Kidney epithelial cell (primary cell): ENCODE data around the gene FAM131B. TPM values are rescaled to one million over a fixed set of nuclear protein-coding genes. Genes with fewer than 3 reads are reported as not detected.
A peak's percentile ranks its signal among the peaks of the same experiment; 100 is the strongest.
"Not testable (repeated sequence)": the region's sequence is repeated elsewhere in the genome, so short reads cannot be mapped to it uniquely, and the experiment has no call there.

Experiments
- DNase-seq: peaks from one replicate; pipeline ENCODE4 v3.0.0-alpha.2; 2010; ENCODE audit warnings: low read depth
- H3K27me3 ChIP-seq: 2 replicates; pipeline ENCODE4 v1.6.0; 2011; ENCODE audit warnings: low read length; ENCODE audit not compliant: control insufficient read depth, insufficient read depth
- H3K36me3 ChIP-seq: 2 replicates; pipeline ENCODE4 v1.5.1; 2011; ENCODE audit warnings: low read length; ENCODE audit not compliant: control insufficient read depth, insufficient read depth
- H3K4me3 ChIP-seq: 2 replicates; pipeline ENCODE4 v1.5.1; 2011; ENCODE audit warnings: low read depth, mild to moderate bottlenecking, control low read depth, low read length
- total RNA-seq: library from RNA; depleted of rRNA; stranded (reverse); fragments of >200 nt; gene quantifications from 2 replicates; pipeline ENCODE4 v1.2.3, GENCODE V29; 2015
- TF ChIP-seq, protein P1 (sequence below): IDR thresholded peaks from 2 replicates; pipeline ENCODE4 v1.5.1; 2011; ENCODE audit warnings: mild to moderate bottlenecking, moderate library complexity, low read length, control low read depth, inconsistent platforms; ENCODE audit not compliant: insufficient read depth, poor library complexity, severe bottlenecking

FAM131B gene
- total RNA-seq, 1 donor from 2014 or later: 1.3 TPM

DNA sequence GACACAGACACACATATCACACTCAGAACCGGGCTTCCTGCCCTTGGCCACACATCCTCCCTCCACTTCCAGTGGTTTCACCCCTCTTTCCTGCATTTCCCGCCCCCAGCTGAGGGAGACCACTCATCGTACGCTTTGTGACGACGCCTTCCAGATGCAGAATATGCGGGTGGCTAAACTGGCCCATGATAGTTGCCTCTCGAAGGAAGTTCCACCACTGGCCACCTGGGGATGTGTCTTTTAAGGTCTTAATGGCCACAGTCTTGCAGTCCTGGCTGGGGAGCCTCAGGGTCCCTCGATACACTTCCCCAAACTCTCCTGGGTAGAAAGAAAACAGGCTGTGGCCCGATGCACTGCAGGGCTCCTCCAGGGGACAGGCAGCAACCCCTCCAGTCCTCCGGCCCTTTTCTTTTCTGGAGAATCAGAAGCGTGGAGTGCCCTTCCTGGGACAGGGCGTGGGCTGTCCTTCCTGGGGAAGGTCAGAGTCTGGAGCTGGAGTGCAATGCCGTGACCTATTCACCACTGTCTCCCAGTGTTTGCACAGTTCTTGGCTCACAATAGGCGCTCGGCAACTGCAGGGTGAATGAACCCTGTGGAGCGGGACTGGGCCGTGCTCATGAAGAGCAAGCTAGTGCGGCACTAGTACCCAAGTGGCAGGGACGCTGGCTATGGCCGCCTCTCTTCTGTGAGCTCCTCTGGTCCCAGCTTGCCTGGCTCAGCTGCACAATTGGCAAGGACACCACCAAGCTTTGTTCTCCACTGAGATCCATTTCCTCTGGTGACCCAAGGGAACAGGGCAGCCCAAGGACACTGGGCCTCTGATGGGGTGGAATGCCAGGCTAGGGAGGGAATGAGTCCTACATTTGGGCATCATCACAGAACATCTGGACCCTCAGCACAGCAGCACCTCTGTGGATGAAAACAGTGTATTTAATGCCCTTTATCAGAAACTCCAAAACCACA is 33.0 kb upstream of the FAM131B start:
- Histone ChIP-seq H3K36me3 (peaks cover 2% of the 10 kb centered on the region), H3K4me3 (no peak overlapping the region), H3K27me3 (no peaks in the 10 kb centered on the region)
- DNase-seq: no peak
- TF ChIP-seq, protein P1, sequence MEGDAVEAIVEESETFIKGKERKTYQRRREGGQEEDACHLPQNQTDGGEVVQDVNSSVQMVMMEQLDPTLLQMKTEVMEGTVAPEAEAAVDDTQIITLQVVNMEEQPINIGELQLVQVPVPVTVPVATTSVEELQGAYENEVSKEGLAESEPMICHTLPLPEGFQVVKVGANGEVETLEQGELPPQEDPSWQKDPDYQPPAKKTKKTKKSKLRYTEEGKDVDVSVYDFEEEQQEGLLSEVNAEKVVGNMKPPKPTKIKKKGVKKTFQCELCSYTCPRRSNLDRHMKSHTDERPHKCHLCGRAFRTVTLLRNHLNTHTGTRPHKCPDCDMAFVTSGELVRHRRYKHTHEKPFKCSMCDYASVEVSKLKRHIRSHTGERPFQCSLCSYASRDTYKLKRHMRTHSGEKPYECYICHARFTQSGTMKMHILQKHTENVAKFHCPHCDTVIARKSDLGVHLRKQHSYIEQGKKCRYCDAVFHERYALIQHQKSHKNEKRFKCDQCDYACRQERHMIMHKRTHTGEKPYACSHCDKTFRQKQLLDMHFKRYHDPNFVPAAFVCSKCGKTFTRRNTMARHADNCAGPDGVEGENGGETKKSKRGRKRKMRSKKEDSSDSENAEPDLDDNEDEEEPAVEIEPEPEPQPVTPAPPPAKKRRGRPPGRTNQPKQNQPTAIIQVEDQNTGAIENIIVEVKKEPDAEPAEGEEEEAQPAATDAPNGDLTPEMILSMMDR: peak; percentile 3

DNA sequence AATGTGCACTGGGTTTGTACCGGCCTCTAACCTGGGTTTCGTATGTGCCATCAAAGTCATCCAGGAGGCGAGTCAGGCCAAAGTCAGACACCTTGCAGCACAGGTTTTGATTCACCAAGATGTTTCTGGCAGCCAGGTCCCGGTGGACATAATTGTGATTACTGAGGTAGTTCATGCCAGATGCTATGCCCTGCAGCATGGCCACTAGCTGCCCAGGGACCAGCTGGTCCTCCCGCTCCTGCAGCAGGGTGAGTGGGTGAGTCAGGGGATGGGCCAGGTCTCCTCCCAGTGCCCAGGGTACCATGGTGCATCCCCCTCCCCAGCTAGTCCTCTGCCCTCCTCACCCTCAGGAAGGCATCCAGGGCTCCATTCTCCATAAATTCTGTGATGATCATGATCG is 32.3 kb upstream of the FAM131B start:
- peaks cover 2% of the 10 kb centered on the region for H3K36me3 ChIP-seq
- TF ChIP-seq, protein P1: no peak
- no peak for DNase-seq

DNA sequence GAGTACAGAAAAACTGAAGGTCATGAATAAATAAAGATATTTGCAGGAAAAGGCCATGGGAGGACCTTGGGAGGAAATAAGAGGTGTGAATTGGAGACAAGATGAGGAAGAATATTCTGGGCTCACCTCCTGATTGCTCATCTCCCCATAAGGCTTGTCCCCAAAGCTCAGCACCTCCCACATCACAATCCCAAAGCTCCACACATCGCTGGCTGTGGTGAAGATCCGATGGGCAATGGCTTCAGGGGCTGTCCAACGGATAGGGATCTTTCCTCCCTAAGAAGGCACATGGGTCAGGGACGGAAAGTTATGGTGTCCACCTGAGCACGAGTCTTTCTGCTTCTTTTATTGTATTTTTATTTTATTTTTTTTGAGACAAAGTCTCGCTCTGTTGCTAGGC is 31.6 kb upstream of the FAM131B start:
- TF ChIP-seq, protein P1: no peak
- Histone ChIP-seq H3K36me3 (peaks cover 2% of the 10 kb centered on the region), H3K4me3 (no peak overlapping the region), H3K27me3 (no peaks in the 10 kb centered on the region)
- DNase-seq: no peak

More for the DNA sequence above, 32.3 kb upstream of the FAM131B start:
- H3K4me3 ChIP-seq: no peak overlapping the region
- no peaks in the 10 kb centered on the region for H3K27me3 ChIP-seq

DNA sequence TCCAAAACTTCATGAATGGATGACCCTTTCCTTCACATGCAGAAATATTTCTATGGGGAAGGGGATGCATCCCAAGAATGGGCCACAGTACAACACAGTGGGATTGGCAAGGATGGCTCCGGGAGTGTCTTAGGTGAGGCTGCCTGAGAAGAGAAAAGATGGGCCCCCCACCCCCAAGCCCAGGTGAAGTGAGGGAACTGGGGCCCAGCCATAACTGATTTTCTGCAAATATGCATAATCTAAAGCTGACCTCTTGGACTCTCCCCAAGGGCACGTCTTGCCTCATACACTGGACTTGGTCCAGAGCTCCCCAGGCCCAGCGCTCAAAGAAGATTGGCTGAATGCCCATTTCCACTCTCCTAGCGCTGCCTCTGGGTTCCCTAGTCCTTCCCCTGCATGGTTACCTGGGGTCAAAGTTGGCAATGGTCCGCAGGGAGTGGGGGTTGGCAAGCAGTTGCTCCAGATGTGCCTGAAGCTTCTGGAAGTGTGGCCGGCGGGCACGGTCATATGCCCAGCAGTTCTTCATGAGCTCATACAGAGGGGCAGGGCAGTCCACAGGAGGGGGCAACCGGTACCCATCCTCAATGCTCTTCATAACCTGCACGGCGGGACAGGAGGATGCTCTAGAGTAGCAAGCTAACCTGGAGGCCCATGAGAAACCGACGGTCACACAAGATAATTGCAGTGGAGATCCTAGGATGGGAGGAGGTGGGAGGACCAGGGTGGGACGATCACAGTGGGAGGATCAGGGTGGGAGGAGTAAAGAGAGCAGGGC is 30.9 kb upstream of the FAM131B start:
- H3K36me3 ChIP-seq: peaks cover 2% of the 10 kb centered on the region
- H3K27me3 ChIP-seq: no peaks in the 10 kb centered on the region
- H3K4me3 ChIP-seq: no peak overlapping the region
- DNase-seq: no peak
- TF ChIP-seq, protein P1: no peak

DNA sequence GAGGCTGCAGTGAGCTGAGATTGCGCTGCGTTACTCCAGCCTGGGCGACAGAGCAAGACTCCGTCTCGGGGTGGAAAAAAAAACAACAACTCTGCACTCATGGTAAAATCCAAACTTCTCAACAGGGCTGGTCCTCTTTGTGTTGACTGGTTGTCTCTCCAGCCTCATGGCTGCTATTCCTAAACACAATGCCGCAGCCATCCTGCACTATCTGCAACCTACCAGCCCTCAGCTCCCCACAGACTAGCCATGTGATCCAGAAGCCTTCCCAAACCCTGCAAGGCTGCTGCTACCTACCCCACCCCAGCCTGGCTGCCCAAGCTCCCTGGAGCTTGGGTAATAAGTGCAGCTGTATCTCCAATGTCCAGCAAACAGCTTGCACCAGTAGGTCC is 30.4 kb upstream of the FAM131B start:
- Histone ChIP-seq H3K36me3 (peaks cover 2% of the 10 kb centered on the region), H3K27me3 (no peaks in the 10 kb centered on the region), H3K4me3 (no peak overlapping the region)
- TF ChIP-seq, protein P1: no peak
- DNase-seq: no peak

DNA sequence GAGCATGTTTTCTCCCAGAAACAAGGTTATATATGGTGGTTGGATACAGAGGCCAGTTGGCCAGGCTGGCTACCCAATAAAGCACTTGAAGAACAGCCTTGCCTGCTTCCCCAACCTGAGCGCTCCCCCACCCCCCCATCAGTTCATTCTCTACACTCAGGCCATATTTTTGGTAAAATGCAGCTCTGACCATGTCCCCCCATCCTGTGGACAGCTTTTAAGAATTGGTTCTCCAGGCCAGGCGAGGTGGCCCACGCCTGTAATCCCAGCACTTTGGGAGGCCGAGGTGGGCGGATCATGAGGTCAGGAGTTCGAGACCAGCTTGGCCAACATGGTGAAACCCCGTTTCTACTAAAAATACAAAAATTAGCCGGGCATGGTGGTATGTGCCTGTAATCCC is 29.9 kb upstream of the FAM131B start:
- not testable (repeated sequence) for H3K4me3 ChIP-seq, H3K36me3 ChIP-seq, H3K27me3 ChIP-seq

More for the DNA sequence above, 29.9 kb upstream of the FAM131B start:
- not testable (repeated sequence) for DNase-seq
